ENCODE measurements around the gene IBA57. TPM values are rescaled to one million over a fixed set of nuclear protein-coding genes. Genes with fewer than 3 reads are reported as not detected.

The IBA57 gene
- total RNA-seq, 1 donor from 2014 or later: 55.6 TPM

- Histone ChIP-seq H3K27ac (no peak overlapping the region), H3K9me3 (no peaks in the 10 kb centered on the region), H3K27me3 (no peaks in the 10 kb centered on the region), H3K36me3 (no peaks in the 10 kb centered on the region), H3K4me3 (no peak overlapping the region), H3K4me1 (peaks cover 0 to 8% of the 10 kb centered on the region in 2 donors)
- intact Hi-C loops (cut with DNase I): no loop called here
- no peak for DNase-seq (ENCODE audit: low spot score in 2 of 2)
- TF ChIP-seq, protein P1, sequence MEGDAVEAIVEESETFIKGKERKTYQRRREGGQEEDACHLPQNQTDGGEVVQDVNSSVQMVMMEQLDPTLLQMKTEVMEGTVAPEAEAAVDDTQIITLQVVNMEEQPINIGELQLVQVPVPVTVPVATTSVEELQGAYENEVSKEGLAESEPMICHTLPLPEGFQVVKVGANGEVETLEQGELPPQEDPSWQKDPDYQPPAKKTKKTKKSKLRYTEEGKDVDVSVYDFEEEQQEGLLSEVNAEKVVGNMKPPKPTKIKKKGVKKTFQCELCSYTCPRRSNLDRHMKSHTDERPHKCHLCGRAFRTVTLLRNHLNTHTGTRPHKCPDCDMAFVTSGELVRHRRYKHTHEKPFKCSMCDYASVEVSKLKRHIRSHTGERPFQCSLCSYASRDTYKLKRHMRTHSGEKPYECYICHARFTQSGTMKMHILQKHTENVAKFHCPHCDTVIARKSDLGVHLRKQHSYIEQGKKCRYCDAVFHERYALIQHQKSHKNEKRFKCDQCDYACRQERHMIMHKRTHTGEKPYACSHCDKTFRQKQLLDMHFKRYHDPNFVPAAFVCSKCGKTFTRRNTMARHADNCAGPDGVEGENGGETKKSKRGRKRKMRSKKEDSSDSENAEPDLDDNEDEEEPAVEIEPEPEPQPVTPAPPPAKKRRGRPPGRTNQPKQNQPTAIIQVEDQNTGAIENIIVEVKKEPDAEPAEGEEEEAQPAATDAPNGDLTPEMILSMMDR (IDR thresholded peaks at IDR 0.05): no peak
Measured at GRCh38 chr1:228160201-228160761, 5.3 kb upstream of the IBA57 start.

DNA sequence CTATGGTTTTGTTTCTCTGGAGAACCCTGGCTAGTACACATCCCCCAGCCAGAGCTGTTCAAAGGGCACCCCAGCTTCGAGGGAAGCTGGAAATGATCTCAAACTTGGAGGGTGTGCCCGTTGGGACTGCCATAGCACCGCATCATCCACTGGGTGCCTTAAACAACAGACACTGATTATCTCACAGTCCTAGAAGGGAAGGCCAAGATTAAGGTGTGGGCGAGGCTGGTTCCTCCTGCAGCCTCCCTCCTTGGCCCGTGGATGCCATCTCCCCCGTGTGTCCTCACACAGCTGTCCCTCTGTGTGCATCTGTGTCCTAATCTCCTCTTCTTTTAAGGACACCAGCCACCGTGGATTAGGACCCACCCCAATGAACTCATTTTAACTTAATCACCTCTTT lies 4.2 kb upstream of the IBA57 start:
- intact Hi-C loops (cut with DNase I): no loop called here
- peaks cover 0 to 8% of the 10 kb centered on the region in 2 donors for H3K4me1 ChIP-seq

DNA sequence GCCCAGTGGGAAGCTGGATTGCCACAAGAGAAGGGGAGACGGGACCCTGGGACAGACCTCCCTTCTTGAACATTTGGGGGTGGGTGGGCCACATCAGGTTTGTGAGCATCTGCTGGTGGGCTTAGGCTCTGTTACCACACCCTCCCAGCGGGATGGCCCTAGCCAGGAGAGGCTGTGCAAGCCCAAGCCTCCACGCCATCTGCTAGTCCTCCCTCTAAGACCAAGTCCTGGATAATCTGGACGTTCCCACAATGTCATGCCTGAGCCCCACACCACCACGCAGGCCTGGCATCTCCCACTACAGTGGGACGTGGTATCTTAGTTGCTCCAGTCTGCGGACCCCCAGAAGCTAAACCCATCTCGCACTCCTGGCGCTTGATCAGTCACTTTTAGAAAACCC lies 3.7 kb upstream of the IBA57 start:
- Histone ChIP-seq H3K27ac (peak overlapping the region in 1 of 2 donors; percentile 33), H3K9me3 (no peaks in the 10 kb centered on the region), H3K4me1 (peaks cover 0 to 11% of the 10 kb centered on the region in 2 donors), H3K36me3 (no peaks in the 10 kb centered on the region), H3K4me3 (no peak overlapping the region), H3K27me3 (no peaks in the 10 kb centered on the region)
- no peak for DNase-seq (ENCODE audit: low spot score in 2 of 2)
- TF ChIP-seq, protein P1 (IDR thresholded peaks at IDR 0.05): no peak
- intact Hi-C loops (cut with DNase I): no loop called here

More for the DNA sequence above, 4.2 kb upstream of the IBA57 start:
- H3K36me3 ChIP-seq: no peaks in the 10 kb centered on the region
- H3K27me3 ChIP-seq: no peaks in the 10 kb centered on the region
- no peak overlapping the region for H3K27ac ChIP-seq
- TF ChIP-seq, protein P1 (IDR thresholded peaks at IDR 0.05): no peak
- no peak overlapping the region for H3K4me3 ChIP-seq
- no peak for DNase-seq (ENCODE audit: low spot score in 2 of 2)
- H3K9me3 ChIP-seq: no peaks in the 10 kb centered on the region

GRCh38 chr1:228162286-228163006 lies 3.2 kb upstream of the IBA57 start:
- no peak overlapping the region for H3K4me3 ChIP-seq

DNA sequence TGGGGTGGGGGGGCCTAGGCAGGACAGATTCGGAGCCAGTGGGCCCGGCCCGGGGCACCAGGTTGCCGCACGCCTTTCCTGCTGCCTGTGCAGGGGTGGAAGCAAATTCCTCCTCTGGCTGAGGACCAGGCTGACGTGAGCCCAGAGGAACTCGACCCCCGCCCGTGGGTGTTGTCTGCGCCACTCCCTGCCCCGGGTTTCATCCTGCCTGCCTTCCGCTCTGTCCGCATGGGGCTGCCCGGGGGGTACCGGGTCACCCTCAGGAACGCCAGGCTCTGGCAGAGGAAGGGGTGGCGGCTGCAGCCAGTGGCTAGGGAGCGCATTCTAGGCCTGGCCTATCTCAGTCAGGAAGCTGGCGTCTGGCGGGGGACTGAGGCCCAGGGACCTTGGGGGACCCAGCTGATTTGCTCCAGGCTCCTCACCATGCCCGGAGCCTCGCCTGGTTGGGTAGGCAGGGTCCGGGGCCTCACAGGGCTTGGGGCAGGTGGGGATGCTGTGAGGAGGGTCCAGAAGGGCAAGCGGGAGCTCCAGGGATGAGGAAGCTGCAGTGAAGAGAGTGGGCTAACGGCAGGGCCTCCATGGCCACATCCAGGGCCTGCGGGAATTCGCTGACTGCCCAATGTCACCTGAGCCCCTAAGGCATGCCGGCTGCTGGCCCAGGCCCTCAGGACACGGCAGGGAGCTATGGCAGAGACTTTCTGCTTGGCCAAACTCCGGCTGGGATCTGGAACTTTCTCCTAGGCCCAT lies 2.4 kb upstream of the IBA57 start:
- TF ChIP-seq, protein P1 (IDR thresholded peaks at IDR 0.05): no peak
- no peaks in the 10 kb centered on the region for H3K36me3 ChIP-seq
- H3K27ac ChIP-seq: peak overlapping the region in 1 of 2 donors; percentile 25
- no peak for DNase-seq (ENCODE audit: low spot score in 2 of 2)
- no peaks in the 10 kb centered on the region for H3K9me3 ChIP-seq
- H3K4me1 ChIP-seq: peaks cover 0 to 11% of the 10 kb centered on the region in 2 donors
- intact Hi-C loops (cut with DNase I): no loop called here
- no peaks in the 10 kb centered on the region for H3K27me3 ChIP-seq
- no peak overlapping the region for H3K4me3 ChIP-seq

More at GRCh38 chr1:228162286-228163006, 3.2 kb upstream of the IBA57 start:
- TF ChIP-seq, protein P1 (IDR thresholded peaks at IDR 0.05): no peak
- Histone ChIP-seq H3K9me3 (no peaks in the 10 kb centered on the region), H3K36me3 (no peaks in the 10 kb centered on the region), H3K4me1 (peaks cover 0 to 11% of the 10 kb centered on the region in 2 donors), H3K27ac (peak overlapping the region in 1 of 2 donors; percentile 25), H3K27me3 (no peaks in the 10 kb centered on the region)
- no peak for DNase-seq (ENCODE audit: low spot score in 2 of 2)
- intact Hi-C loops (cut with DNase I): no loop called here
